BE2C (cell line): ENCODE results near the gene OR1E2.
"Not testable (repeated sequence)": the region's sequence is repeated elsewhere in the genome, so short reads cannot be mapped to it uniquely, and the experiment has no call there.

ENCODE experiments used
- DNase-seq: peaks from one replicate; pipeline ENCODE4 v3.0.0-alpha.2; 2020
- H3K27me3 ChIP-seq: fragments of 250-450 bp; sonication (Bioruptor Pico); 2 replicates; pipeline ENCODE4 v1.5.1; 2020; ENCODE audit warnings: mild to moderate bottlenecking
- H3K36me3 ChIP-seq: fragments of 250-450 bp; sonication (Bioruptor Pico); 2 replicates; pipeline ENCODE4 v1.5.1; 2020; ENCODE audit warnings: mild to moderate bottlenecking
- H3K4me1 ChIP-seq: fragments of 250-450 bp; sonication (Bioruptor Pico); 2 replicates; pipeline ENCODE4 v1.5.1; 2020
- H3K4me3 ChIP-seq: 2 replicates; pipeline ENCODE4 v1.5.1; 2011; ENCODE audit warnings: low read depth, low read length
- H3K9me3 ChIP-seq: fragments of 250-450 bp; sonication (Bioruptor Pico); 2 replicates; pipeline ENCODE4 v1.5.1; 2020
- TF ChIP-seq, protein P1 (sequence below): IDR thresholded peaks from 2 replicates; pipeline ENCODE4 v1.5.1; 2012; ENCODE audit warnings: mild to moderate bottlenecking, low read depth, low read length

Gene OR1E2

GRCh38 chr17:3474212-3474611, 40.6 kb upstream of the OR1E2 start:
- H3K4me1 ChIP-seq, result no peaks in the 10 kb centered on the region
- H3K27me3 ChIP-seq, result no peaks in the 10 kb centered on the region
- H3K4me3 ChIP-seq, result no peak overlapping the region
- TF ChIP-seq, protein P1, sequence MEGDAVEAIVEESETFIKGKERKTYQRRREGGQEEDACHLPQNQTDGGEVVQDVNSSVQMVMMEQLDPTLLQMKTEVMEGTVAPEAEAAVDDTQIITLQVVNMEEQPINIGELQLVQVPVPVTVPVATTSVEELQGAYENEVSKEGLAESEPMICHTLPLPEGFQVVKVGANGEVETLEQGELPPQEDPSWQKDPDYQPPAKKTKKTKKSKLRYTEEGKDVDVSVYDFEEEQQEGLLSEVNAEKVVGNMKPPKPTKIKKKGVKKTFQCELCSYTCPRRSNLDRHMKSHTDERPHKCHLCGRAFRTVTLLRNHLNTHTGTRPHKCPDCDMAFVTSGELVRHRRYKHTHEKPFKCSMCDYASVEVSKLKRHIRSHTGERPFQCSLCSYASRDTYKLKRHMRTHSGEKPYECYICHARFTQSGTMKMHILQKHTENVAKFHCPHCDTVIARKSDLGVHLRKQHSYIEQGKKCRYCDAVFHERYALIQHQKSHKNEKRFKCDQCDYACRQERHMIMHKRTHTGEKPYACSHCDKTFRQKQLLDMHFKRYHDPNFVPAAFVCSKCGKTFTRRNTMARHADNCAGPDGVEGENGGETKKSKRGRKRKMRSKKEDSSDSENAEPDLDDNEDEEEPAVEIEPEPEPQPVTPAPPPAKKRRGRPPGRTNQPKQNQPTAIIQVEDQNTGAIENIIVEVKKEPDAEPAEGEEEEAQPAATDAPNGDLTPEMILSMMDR, result no peak
- H3K36me3 ChIP-seq, result no peaks in the 10 kb centered on the region
- no peaks in the 10 kb centered on the region for H3K9me3 ChIP-seq
- DNase-seq, result no peak

GRCh38 chr17:3472137-3472536, 38.5 kb upstream of the OR1E2 start:
- H3K4me1 ChIP-seq, result no peaks in the 10 kb centered on the region
- TF ChIP-seq, protein P1, result no peak
- no peak overlapping the region for H3K4me3 ChIP-seq
- no peaks in the 10 kb centered on the region for H3K27me3 ChIP-seq
- no peaks in the 10 kb centered on the region for H3K36me3 ChIP-seq
- DNase-seq, result no peak
- H3K9me3 ChIP-seq, result no peaks in the 10 kb centered on the region

DNA sequence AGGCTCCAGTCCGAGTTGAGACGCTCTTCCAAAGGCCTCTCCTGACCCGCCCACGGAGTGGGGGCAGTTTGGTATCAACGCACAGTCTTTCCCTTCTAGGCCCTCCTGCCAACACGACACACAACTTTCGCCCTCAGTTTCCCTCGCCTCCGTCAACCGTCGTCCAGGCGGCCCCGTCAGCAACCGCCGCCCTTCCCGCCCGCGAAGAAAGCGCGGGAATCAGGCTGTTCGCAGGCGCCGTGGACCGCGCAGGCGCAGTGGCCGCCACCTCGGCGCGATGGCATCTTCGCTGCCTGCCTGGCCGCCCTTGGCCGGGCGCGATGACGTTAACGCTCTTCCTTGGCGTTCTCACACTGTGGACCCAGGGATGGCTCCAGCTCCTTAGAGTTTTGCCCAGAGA, 38.0 kb upstream of the OR1E2 start, which contains the start of gene SPATA22:
Gene SPATA22 (minus strand): TSS at position 221 of the 400 bp plus-strand sequence. CDS start 2,494 bp downstream, outside the sequence.
- H3K36me3 ChIP-seq, result no peaks in the 10 kb centered on the region
- no peaks in the 10 kb centered on the region for H3K9me3 ChIP-seq
- H3K4me1 ChIP-seq, result no peaks in the 10 kb centered on the region
- no peaks in the 10 kb centered on the region for H3K27me3 ChIP-seq
- TF ChIP-seq, protein P1, result no peak
- no peak within 1 kb of the TSS for H3K4me3 ChIP-seq
- DNase-seq, result no peak

DNA sequence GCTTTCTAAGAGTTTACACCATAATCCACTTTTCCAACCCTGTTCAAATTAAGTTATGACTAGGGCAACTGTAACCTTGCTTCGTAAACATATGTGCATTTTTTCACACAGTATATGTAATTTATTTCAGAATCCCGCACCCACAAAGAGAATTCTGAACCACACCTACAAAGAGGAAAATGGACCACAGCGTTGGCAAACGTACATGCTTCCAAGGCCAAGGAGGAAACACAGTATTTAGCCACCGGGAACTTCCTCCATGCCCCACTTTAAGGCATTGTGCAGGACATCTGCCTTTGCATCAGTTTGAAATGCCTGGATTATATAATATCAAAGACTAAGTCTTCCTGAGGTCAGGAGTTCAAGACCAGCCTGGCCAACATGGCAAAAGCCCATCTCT, 35.9 kb upstream of the OR1E2 start:
- no peak for DNase-seq
- H3K9me3 ChIP-seq, result no peaks in the 10 kb centered on the region
- H3K4me3 ChIP-seq, result no peak overlapping the region
- no peaks in the 10 kb centered on the region for H3K36me3 ChIP-seq
- no peaks in the 10 kb centered on the region for H3K27me3 ChIP-seq
- TF ChIP-seq, protein P1, result no peak
- H3K4me1 ChIP-seq, result no peaks in the 10 kb centered on the region

DNA sequence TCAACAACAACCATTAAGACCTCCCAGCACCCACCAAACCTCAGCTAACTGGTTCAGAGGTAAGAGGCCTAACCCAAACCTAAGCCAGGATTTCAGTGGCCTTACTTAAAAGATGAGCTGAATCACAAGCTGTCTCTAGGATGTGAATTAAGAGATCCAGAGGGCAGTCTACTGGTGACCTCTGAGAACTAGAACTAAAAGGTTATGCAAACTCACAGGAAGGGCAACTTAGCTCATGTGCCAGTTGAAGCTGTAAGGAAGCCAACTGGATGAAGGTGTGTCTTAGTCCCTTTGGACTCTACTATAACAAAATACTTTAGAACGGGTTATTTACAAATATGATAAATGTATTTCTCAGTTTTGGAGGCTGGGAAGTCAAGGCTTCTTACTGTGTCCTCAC, 32.7 kb upstream of the OR1E2 start:
- DNase-seq, H3K9me3 ChIP-seq, H3K4me3 ChIP-seq, H3K27me3 ChIP-seq, H3K4me1 ChIP-seq, H3K36me3 ChIP-seq: not testable (repeated sequence)

DNA sequence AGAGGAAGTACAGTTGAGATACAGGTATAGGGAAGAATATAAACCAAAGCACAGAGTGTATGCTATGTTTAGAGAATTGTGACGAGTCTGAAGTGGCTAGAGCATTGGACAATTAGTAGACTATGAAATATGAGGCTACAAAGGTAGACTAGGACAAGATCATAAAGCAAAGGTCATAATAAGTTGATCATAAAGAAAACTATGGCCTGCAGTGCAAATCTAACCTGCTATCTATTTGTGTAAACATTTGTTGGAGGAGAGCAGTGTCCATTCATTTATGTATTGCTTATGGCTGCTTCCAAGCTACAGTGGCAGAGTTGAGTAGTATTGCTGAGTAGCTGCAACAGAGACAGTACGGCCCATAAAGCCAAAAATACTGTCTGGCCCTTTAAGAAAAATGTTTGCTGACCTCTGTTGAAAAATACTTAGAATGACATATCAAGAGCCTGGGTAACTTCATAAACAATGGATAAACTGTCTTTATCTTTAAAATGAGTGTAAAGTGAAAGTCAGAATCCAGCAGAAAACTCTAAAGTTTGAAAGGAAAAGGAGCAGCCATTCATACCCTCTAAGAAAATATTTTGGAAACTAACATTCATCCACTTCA, 14.5 kb upstream of the OR1E2 start:
- TF ChIP-seq, protein P1, result no peak
- H3K36me3 ChIP-seq, result no peaks in the 10 kb centered on the region
- DNase-seq, result no peak

More for the DNA sequence above, 14.5 kb upstream of the OR1E2 start:
- Histone ChIP-seq H3K9me3 (no peaks in the 10 kb centered on the region), H3K4me1 (no peaks in the 10 kb centered on the region), H3K27me3 (no peaks in the 10 kb centered on the region), H3K4me3 (no peak overlapping the region)
